ENCODE measurements around the gene GRIPAP1. TPM values are rescaled to one million over a fixed set of nuclear protein-coding genes. Genes with fewer than 3 reads are reported as not detected.

The GRIPAP1 gene
- total and polyA plus RNA-seq, 2 of the 13 experiments (the other 11 are each of a cell fraction or from before 2014, with no cell fraction given) = 16.1 to 22.6 TPM

DNA sequence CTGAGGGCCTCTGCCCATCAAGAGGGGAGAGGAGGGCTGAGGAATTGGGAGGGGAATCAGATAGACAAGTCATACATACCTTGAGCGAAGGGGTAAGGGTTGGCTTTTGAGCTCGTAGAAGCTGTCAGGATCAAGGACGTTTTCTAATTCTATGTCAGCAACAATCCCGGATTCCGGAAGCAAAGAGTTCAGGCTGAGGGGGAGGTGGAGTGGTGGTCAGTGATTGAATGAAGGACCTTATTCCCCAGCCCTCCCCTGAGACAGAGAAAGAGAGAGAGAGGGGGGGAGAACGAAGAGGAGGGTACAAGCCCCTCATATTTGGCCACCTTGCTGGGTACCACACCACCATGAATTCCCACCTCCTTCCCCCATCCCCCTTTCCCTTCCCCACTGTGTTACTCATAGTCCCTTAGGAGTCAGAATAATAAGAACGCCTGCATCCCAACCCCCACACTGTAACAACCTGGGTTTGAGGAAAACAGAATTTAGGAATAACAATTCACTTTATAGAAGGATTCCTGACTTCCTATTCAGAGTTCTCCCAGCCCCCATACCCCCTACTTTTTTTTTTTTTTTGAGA lies 38.4 kb upstream of the GRIPAP1 start:
- Histone ChIP-seq H3K4me1 (ENCODE audit: insufficient read depth, low read length) (peaks cover 44% of the 10 kb centered on the region), H3K36me3 (replicated peaks in 1 of 2; ENCODE audit: control insufficient read depth in 1 of 2, insufficient read depth in 2 of 2, low read length in 2 of 2) (peaks cover 4 to 12% of the 10 kb centered on the region in 2 experiments; a peak in 3 of 5 replicates), H2AFZ (ENCODE audit: low read length) (no peak overlapping the region), H3K27me3 (ENCODE audit: control insufficient read depth in 1 of 2, insufficient read depth in 2 of 2, low read length in 2 of 2) (no peaks in the 10 kb centered on the region; a peak in 1 of 5 replicates), H3K79me2 (ENCODE audit: insufficient read depth, low read length) (peaks cover 20% of the 10 kb centered on the region), H3K9ac (ENCODE audit: insufficient read depth, low read depth, low read length) (peak overlapping the region; percentile 47), H3K27ac (ENCODE audit: extremely low read length, insufficient read depth, low read length) (peak overlapping the region; percentile 73), H3K9me3 (ENCODE audit: low read length) (no peaks in the 10 kb centered on the region), H3K4me2 (ENCODE audit: low read depth, low read length) (peak overlapping the region; percentile 71), H4K20me1 (ENCODE audit: insufficient read depth, low read length) (no peaks in the 10 kb centered on the region), H3K4me3 (replicated peaks in 1 of 3; ENCODE audit: insufficient read depth in 1 of 3, low read depth in 2 of 3, low read length in 3 of 3) (peak overlapping the region in 2 of 3 experiments; percentile 36 to 40; a peak in 5 of 6 replicates)
- in situ Hi-C loops (cut with HindIII; ENCODE audit: extremely low pct_ligation_motif_present, low pct_unique_long_range_greater_than_20kb) (no loop called here), intact Hi-C loops (cut with micrococcal nuclease; ENCODE audit: unreplicated experiment) (loop anchor here (5.0 kb wide), 1 partner anchor 83 kb away; the partner anchor contains the start of gene OTUD5)
- TF ChIP-seq SALL1 (CRISPR knock-in tag; IDR thresholded peaks at IDR 0.05) (0 out of 2 replicates have a peak, but pooled peaks have one; percentile 8), SAP130 (CRISPR knock-in tag; IDR thresholded peaks at IDR 0.05; ENCODE audit: low read depth) (peak; percentile 28; the same call in 1 of the 2 replicates), ARNTL (CRISPR knock-in tag; IDR thresholded peaks at IDR 0.05) (no peak), ZNF441 (CRISPR knock-in tag; IDR thresholded peaks at IDR 0.05; ENCODE audit: borderline replicate concordance) (no peak), ZNF446 (CRISPR knock-in tag; IDR thresholded peaks at IDR 0.05) (no peak), TEAD3 (CRISPR knock-in tag; optimal IDR thresholded peaks at IDR 0.05; ENCODE audit: borderline replicate concordance) (peak; percentile 24)
- WGBS (ENCODE audit: low lambda C conversion rate) = 16% methylated on average over 4 of the region's 7 CpGs
- no peak for ATAC-seq
- no TSS peak for BruUV-seq (replicated peaks)
- ChIA-PET CTCF (ENCODE audit: low intra/inter-chr PET ratio, low total read pairs) (no interaction called here), POLR2A (interaction anchor here (1.0 to 1.5 kb wide), 4 partner anchors 13 to 99 kb away, joined by 4 to 6 read pairs (median 4); partner anchors contain the start of gene OTUD5)
- FAIRE-seq = no peak
- no peak for DNase-seq (ENCODE audit: low spot score)

DNA sequence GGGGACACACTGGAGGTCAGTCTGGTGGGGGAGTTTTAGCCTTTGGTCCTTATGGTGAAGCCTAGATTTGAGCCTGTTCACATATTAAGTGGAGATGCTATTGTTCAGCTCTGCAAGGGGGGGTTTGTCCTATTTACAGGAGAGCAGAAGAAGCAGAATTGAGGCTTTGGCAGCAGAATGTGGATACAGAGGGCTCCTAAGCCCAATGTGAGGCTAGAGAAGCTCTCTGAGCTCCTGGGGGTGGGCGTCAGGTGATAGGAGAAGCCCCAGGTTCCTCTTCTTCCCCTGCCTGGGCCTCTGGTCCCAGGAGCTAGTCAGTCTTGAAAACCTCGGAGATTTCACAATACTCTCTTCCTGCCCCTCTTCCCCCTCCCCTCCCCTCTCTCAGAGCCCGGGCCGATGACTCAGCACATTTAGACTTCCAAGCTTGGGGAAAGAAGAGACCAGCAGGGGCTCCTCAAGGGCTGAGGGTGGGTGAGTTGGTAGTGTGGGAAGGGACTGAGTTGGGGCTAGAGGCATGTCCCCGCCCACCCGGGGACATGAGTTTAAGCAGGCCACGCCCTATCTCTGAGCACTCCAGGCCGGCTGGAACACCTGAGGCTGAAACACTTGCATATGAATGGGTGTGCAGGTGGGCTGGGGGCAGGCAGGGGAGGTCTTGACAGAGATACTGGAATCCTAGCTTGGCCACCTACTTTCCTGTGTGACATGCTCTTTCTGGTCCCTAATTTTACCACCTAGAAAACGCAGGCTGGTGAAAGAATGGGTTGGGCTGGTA lies 37.7 kb upstream of the GRIPAP1 start:
- H3K9ac ChIP-seq (ENCODE audit: insufficient read depth, low read depth, low read length) = peak overlapping the region; percentile 47
- no peak for TF ChIP-seq NR1H2 (CRISPR knock-in tag; IDR thresholded peaks at IDR 0.05; ENCODE audit: borderline replicate concordance, low read depth)
- no peak for TF ChIP-seq POLR2AphosphoS5 (IDR thresholded peaks at IDR 0.05; ENCODE audit: low read depth, low read length)
- TF ChIP-seq ZNF607 (CRISPR knock-in tag; IDR thresholded peaks at IDR 0.05; ENCODE audit: borderline replicate concordance) = no peak
- TF ChIP-seq MAFG (CRISPR knock-in tag; IDR thresholded peaks at IDR 0.05) = peak; percentile 86
- no peak for TF ChIP-seq NR2F6 (IDR thresholded peaks at IDR 0.05)
- no peak for TF ChIP-seq NR2F6 (CRISPR knock-in tag; IDR thresholded peaks at IDR 0.05)
- TF ChIP-seq HHEX (CRISPR knock-in tag; IDR thresholded peaks at IDR 0.05) = no peak
- TF ChIP-seq AHR (CRISPR knock-in tag; IDR thresholded peaks at IDR 0.05) = no peak
- TF ChIP-seq RFX3 (CRISPR knock-in tag; IDR thresholded peaks at IDR 0.05) = no peak
- no peak for TF ChIP-seq ZNF260 (CRISPR knock-in tag; IDR thresholded peaks at IDR 0.05; ENCODE audit: borderline replicate concordance, low read depth)
- peak; percentile 72; the same call in 1 of the 2 replicates for TF ChIP-seq NFE2L1 (CRISPR knock-in tag; IDR thresholded peaks at IDR 0.05; ENCODE audit: borderline replicate concordance)
- TF ChIP-seq GABPB1 (CRISPR knock-in tag; IDR thresholded peaks at IDR 0.05) = no peak
- no peak for TF ChIP-seq ZFYVE20 (CRISPR knock-in tag; IDR thresholded peaks at IDR 0.05; ENCODE audit: borderline replicate concordance, low read depth)

More for the DNA sequence above, 37.7 kb upstream of the GRIPAP1 start:
- Histone ChIP-seq H3K4me1 (ENCODE audit: insufficient read depth, low read length) (peaks cover 44% of the 10 kb centered on the region), H3K27ac (ENCODE audit: extremely low read length, insufficient read depth, low read length) (peak overlapping the region; percentile 73), H3K9me3 (ENCODE audit: low read length) (no peaks in the 10 kb centered on the region), H3K4me3 (replicated peaks in 1 of 3; ENCODE audit: insufficient read depth in 1 of 3, low read depth in 2 of 3, low read length in 3 of 3) (peak overlapping the region in 2 of 3 experiments; percentile 36 to 40; a peak in 5 of 6 replicates), H3K27me3 (ENCODE audit: control insufficient read depth in 1 of 2, insufficient read depth in 2 of 2, low read length in 2 of 2) (no peaks in the 10 kb centered on the region; a peak in 1 of 5 replicates), H3K4me2 (ENCODE audit: low read depth, low read length) (peak overlapping the region; percentile 71), H2AFZ (ENCODE audit: low read length) (no peak overlapping the region), H3K79me2 (ENCODE audit: insufficient read depth, low read length) (peaks cover 20% of the 10 kb centered on the region), H3K36me3 (replicated peaks in 1 of 2; ENCODE audit: control insufficient read depth in 1 of 2, insufficient read depth in 2 of 2, low read length in 2 of 2) (peaks cover 4 to 12% of the 10 kb centered on the region in 2 experiments; a peak in 3 of 5 replicates), H4K20me1 (ENCODE audit: insufficient read depth, low read length) (no peaks in the 10 kb centered on the region)
- peak; percentile 82 for DNase-seq (ENCODE audit: low spot score)
- peak; percentile 33 for ATAC-seq
- BruUV-seq (replicated peaks) = no TSS peak
- FAIRE-seq = peak; percentile 93
- CTCF ChIA-PET (ENCODE audit: low intra/inter-chr PET ratio, low total read pairs) = no interaction called here
- POLR2A ChIA-PET = interaction anchor here (0.7 to 1.5 kb wide), 6 partner anchors 12 to 98 kb away, joined by 3 to 6 read pairs (median 4); partner anchors contain the start of genes GRIPAP1 and OTUD5
- intact Hi-C loops (cut with micrococcal nuclease; ENCODE audit: unreplicated experiment) = loop anchor here (5.0 kb wide), 1 partner anchor 82 kb away; the partner anchor contains the start of gene OTUD5
- in situ Hi-C loops (cut with HindIII; ENCODE audit: extremely low pct_ligation_motif_present, low pct_unique_long_range_greater_than_20kb) = no loop called here
- 0% methylated on average over 4 of the region's 9 CpGs for WGBS (ENCODE audit: low lambda C conversion rate)
